ENCODE data around the gene SPATA19. TPM values are rescaled to one million over a fixed set of nuclear protein-coding genes. Genes with fewer than 3 reads are reported as not detected.

The SPATA19 gene
- total and polyA plus RNA-seq, 2 of the 13 experiments (the other 11 are each of a cell fraction or from before 2014, with no cell fraction given) = not detected

- no peak for TF ChIP-seq ZNF646 (CRISPR knock-in tag; IDR thresholded peaks at IDR 0.05)
- no peak for TF ChIP-seq ZNF432 (CRISPR knock-in tag; IDR thresholded peaks at IDR 0.05; ENCODE audit: borderline replicate concordance)
- no peak for TF ChIP-seq NFAT5 (CRISPR knock-in tag; IDR thresholded peaks at IDR 0.05)
- no peak for TF ChIP-seq BRCA1 (CRISPR knock-in tag; IDR thresholded peaks at IDR 0.05)
Measured at GRCh38 chr11:133826866-133827265, 18.4 kb downstream of the SPATA19 start (continued).

Measured in HepG2 (cell line).